Smooth muscle cell (in vitro differentiated cells): Measurements from ENCODE around the gene ZNF75A. TPM values are rescaled to one million over a fixed set of nuclear protein-coding genes. Genes with fewer than 3 reads are reported as not detected.

ENCODE experiments used
- DNase-seq: peaks from one replicate; lab custom pipeline; 2025; ENCODE audit not compliant: unreplicated experiment; lab: John Stamatoyannopoulos, UW
- H2AFZ ChIP-seq: fragments of 200-600 bp; sonication (generic); 2 replicates; pipeline ENCODE4 v1.6.0; 2016; ENCODE audit warnings: antibody characterized with exemption, low read depth, mild to moderate bottlenecking
- H3F3A ChIP-seq: fragments of 200-600 bp; sonication (generic); 2 replicates; pipeline ENCODE4 v1.6.0; 2017; ENCODE audit warnings: antibody characterized with exemption, low read depth
- H3K27ac ChIP-seq: fragments of 200-600 bp; sonication (generic); 2 replicates; pipeline ENCODE4 v1.5.1; 2016; ENCODE audit warnings: low read depth, mild to moderate bottlenecking
- H3K27me3 ChIP-seq: fragments of 200-600 bp; sonication (generic); 2 replicates; pipeline ENCODE4 v1.6.1; 2016; ENCODE audit warnings: low read depth, mild to moderate bottlenecking
- H3K36me3 ChIP-seq: fragments of 200-600 bp; sonication (generic); 2 replicates; pipeline ENCODE4 v1.5.1; 2016; ENCODE audit warnings: low read depth
- H3K4me1 ChIP-seq: fragments of 200-600 bp; sonication (generic); 2 replicates; pipeline ENCODE4 v1.5.1; 2016; ENCODE audit warnings: low read depth
- H3K4me2 ChIP-seq: fragments of 200-600 bp; sonication (generic); 2 replicates; pipeline ENCODE4 v1.6.0; 2016; ENCODE audit warnings: mild to moderate bottlenecking
- H3K4me3 ChIP-seq: fragments of 200-600 bp; sonication (generic); 2 replicates; pipeline ENCODE4 v1.5.1; 2016; ENCODE audit warnings: mild to moderate bottlenecking
- H3K79me2 ChIP-seq: fragments of 200-600 bp; sonication (generic); 2 replicates; pipeline ENCODE4 v1.6.0; 2016; ENCODE audit warnings: low read depth, mild to moderate bottlenecking
- H3K9ac ChIP-seq: fragments of 200-600 bp; sonication (generic); 2 replicates; pipeline ENCODE4 v1.6.0; 2016; ENCODE audit warnings: low read depth
- H3K9me3 ChIP-seq: fragments of 200-600 bp; sonication (generic); replicated peaks from 2 replicates; pipeline ENCODE4 v1.5.1; 2016; ENCODE audit warnings: low read depth
- H4K20me1 ChIP-seq: fragments of 200-600 bp; sonication (generic); 2 replicates; pipeline ENCODE4 v1.6.0; 2016; ENCODE audit warnings: low read depth
- CTCF ChIP-seq: fragments of 200-600 bp; sonication (generic); IDR thresholded peaks from 2 replicates; pipeline ENCODE4 v1.5.1; 2017; ENCODE audit warnings: borderline replicate concordance, mild to moderate bottlenecking, antibody characterized with exemption; ENCODE audit not compliant: insufficient read depth, poor library complexity, severe bottlenecking
- WGBS: methylation state at CpG from one replicate; pipeline ENCODE4 v1.1.7; 2016; ENCODE audit warnings: low lambda C conversion rate; 5-methylcytosine and 5-hydroxymethylcytosine counted together
- polyA plus RNA-seq: library from polyadenylated mRNA; unstranded; fragments of >200 nt; fragmentation: Nextera tagmentation; extraction: Ambion mirVana; gene quantifications from 2 replicates; pipeline ENCODE4 v1.2.1, GENCODE V29; 2016
- total RNA-seq: library from RNA; depleted of rRNA; stranded (reverse); fragments of >200 nt; gene quantifications from 2 replicates; pipeline ENCODE4 v1.2.3, GENCODE V29; 2014

The ZNF75A gene
- total RNA-seq, result 18.6 and 24.8 TPM in 2 replicates
- polyA plus RNA-seq, result 13.5 and 13.7 TPM in 2 replicates

- Histone ChIP-seq H3K27me3 (no peaks in the 10 kb centered on the region), H3K4me1 (peaks cover 11% of the 10 kb centered on the region), H3F3A (peaks cover 4% of the 10 kb centered on the region), H3K27ac (peak within 1 kb of the TSS; percentile 90), H3K4me3 (peak within 1 kb of the TSS; percentile 77), H3K79me2 (peaks cover 8% of the 10 kb centered on the region), H3K9ac (peak within 1 kb of the TSS; percentile 82), H3K4me2 (peak within 1 kb of the TSS; percentile 94), H2AFZ (peak within 1 kb of the TSS; percentile 88), H3K36me3 (peaks cover 43% of the 10 kb centered on the region), H4K20me1 (no peaks in the 10 kb centered on the region), H3K9me3 (peaks cover 34% of the 10 kb centered on the region)
- no peak for TF ChIP-seq CTCF
- WGBS, result 3% methylated on average over 99 of the region's 103 CpGs
- DNase-seq, result peak; percentile 27
Observed at GRCh38 chr16:3305109-3306068, at the start of gene ZNF75A, which contains the start of gene TIGD7. ZNF75A (plus strand) TSS chr16:3305497; CDS start chr16:3308429, 2,932 bp downstream. TIGD7 (minus strand) TSS chr16:3305430; CDS start chr16:3300614, 4,816 bp downstream.

GRCh38 chr16:3256146-3256865, 49.0 kb upstream of the ZNF75A start, which contains the start of gene MEFV:
MEFV (minus strand) TSS chr16:3256633; CDS start chr16:3256587, 46 bp downstream.
- DNase-seq, result no peak
- WGBS, result 86% methylated on average over 14 of the region's 14 CpGs
- no peaks in the 10 kb centered on the region for H3K4me1 ChIP-seq
- no peak within 1 kb of the TSS for H3K9ac ChIP-seq
- H3K4me3 ChIP-seq, result no peak within 1 kb of the TSS
- no peak within 1 kb of the TSS for H3K4me2 ChIP-seq
- H3K9me3 ChIP-seq, result no peaks in the 10 kb centered on the region
- H3K36me3 ChIP-seq, result no peaks in the 10 kb centered on the region
- no peaks in the 10 kb centered on the region for H4K20me1 ChIP-seq
- no peak within 1 kb of the TSS for H2AFZ ChIP-seq
- no peaks in the 10 kb centered on the region for H3F3A ChIP-seq
- H3K79me2 ChIP-seq, result no peaks in the 10 kb centered on the region
- no peaks in the 10 kb centered on the region for H3K27me3 ChIP-seq
- TF ChIP-seq CTCF, result no peak
- no peak within 1 kb of the TSS for H3K27ac ChIP-seq

GRCh38 chr16:3256866-3257465, 48.3 kb upstream of the ZNF75A start:
- H3K36me3 ChIP-seq, result no peaks in the 10 kb centered on the region
- no peak for DNase-seq
- H3K4me2 ChIP-seq, result no peak overlapping the region
- H2AFZ ChIP-seq, result no peak overlapping the region
- TF ChIP-seq CTCF, result no peak
- H4K20me1 ChIP-seq, result no peaks in the 10 kb centered on the region
- no peak overlapping the region for H3K9ac ChIP-seq
- H3K79me2 ChIP-seq, result no peaks in the 10 kb centered on the region
- no peak overlapping the region for H3K4me3 ChIP-seq
- 85% methylated on average over 9 of the region's 9 CpGs for WGBS
- no peaks in the 10 kb centered on the region for H3K27me3 ChIP-seq
- H3K4me1 ChIP-seq, result no peaks in the 10 kb centered on the region
- no peak overlapping the region for H3K27ac ChIP-seq
- no peaks in the 10 kb centered on the region for H3K9me3 ChIP-seq
- H3F3A ChIP-seq, result no peaks in the 10 kb centered on the region
